NCI-H2081 treated with DMSO at 0.1 percent for 48 hours (cell line): ENCODE measurements around the gene C10orf120.

Experiments used
- DNase-seq: peaks from one replicate; lab custom pipeline; 2025; lab: John Stamatoyannopoulos, UW

The C10orf120 gene

GRCh38 chr10:122660696-122661095 lies 39.0 kb downstream of the C10orf120 start:
- DNase-seq: no peak

GRCh38 chr10:122659651-122660050 lies 40.0 kb downstream of the C10orf120 start:
- DNase-seq: no peak

- DNase-seq: no peak
Observed at GRCh38 chr10:122659126-122659525, 40.5 kb downstream of the C10orf120 start.

DNA sequence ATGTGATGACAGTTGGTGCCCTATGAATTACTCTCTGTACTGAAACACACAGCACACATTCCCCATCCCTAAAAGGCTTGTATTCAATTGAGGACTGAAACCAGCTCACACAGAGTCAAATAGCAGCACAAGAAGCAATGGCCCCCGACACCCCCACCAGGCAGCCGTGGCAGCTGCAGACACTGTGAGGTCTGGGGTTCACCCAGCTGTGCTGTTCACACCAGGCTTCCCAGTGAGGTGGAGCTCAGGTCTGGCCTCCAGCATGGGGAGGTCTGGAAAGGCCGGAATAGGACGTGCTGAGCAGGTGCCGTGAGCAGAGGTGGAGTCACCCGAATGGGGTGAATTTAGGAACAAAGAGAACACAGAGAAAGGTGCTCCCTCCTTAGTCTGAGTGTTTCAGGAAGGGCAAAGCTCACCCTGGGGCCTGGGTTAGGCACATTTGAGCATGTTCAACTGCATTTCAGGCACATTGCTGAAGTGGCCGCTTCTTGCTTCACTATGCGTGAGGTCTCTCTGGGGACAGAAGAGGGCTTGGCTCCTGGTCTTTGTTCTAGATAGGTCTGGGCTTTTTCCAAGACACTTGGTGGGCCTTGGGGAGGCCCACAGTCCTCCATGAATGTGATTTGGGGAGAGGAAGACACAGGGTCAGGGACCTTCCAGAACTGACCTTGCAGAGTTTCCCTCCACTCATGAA lies 41.1 kb downstream of the C10orf120 start:
- DNase-seq: no peak

DNA sequence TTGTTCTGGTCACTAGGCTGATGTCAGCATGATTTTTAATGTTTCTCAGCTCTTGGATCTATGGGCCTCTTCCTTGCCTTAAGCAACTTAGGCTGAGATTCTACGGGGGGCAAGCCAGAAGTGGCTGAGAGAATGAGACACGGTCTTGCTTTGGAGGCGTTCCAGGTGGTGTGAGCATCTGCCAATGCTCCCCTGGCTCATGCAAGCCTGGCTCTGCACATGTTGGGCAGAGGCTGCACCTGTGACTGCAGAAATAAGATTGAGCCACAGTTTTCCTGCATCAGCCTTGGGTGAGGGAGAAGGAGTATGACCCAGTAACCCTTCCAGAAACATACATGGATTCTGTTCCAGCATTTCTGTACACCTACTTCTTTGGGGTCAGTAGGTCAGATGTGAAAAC lies 41.9 kb downstream of the C10orf120 start:
- no peak for DNase-seq

DNA sequence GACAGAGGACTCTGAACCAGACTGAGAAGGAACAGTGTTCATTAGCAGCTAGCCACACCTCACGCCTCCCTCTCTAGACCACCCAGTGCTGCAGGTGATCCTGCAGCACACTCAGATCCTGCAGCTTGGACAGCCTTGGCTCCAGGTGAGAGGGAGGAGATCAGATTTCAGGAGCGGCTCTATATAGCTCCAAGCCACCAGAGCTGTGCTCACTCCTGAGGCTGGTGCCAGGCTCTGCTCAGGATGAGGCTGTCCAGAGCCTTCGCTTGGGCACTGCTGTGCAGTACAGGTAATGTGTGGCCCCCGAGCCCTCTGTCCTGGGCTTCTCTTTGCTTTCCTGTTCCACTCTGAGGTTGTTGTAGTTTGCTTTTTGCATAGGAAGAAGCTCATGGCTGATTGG lies 42.4 kb downstream of the C10orf120 start:
- DNase-seq: no peak

DNA sequence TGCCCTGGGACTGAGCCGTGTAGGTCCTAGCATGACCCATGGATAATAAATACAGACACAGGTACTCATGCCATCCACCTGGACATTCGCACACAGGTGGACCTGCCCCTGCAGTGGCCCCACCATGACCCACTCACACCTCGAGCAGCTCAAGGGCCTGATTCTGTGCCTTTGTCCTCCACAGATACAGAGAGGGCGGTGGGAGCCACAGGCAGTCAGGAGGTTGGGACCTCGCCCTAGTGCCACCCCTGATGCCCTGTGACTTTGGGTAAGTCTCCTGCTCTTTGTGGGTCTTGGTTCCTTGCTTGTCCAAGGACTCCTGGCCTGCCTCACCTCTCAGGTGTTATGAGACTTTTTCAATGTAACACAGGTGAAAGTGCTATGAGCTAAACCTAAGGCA lies 42.9 kb downstream of the C10orf120 start:
- DNase-seq: no peak

GRCh38 chr10:122656308-122656705 lies 43.3 kb downstream of the C10orf120 start:
- DNase-seq: no peak

- no peak for DNase-seq
Observed at GRCh38 chr10:122655524-122656307, 43.9 kb downstream of the C10orf120 start.

DNA sequence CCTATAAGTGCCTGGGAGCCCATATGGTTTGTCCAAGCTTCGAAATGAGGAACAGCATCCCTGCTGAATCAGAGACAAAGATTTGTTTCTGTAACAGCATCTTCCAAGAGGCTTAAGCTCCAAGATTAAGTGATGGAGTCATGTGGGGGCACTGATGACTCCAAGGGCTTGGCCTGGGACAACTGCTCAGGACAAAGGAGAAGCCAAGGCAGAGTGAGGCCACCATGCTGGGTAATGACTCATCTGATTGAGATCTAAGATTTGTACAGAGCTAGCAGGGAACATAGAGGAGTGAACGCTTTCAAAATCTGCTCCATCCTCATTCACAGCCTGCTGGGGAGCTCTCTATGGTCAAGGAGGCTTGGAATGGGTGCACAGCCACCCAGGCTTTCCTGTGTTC lies 49.3 kb downstream of the C10orf120 start:
- DNase-seq: no peak

- DNase-seq: no peak
Observed at GRCh38 chr10:122649903-122650302, 49.7 kb downstream of the C10orf120 start.

- DNase-seq: no peak
Observed at GRCh38 chr10:122648599-122649428, 50.8 kb downstream of the C10orf120 start.
